Rectal smooth muscle tissue (tissue), 1 donor: ENCODE measurements around the gene SMPD2.

Experiments
- H3K27ac ChIP-seq: one replicate; pipeline ENCODE4 v1.7.0; 2013; ENCODE audit warnings: low read depth, low read length, inconsistent platforms
- H3K27me3 ChIP-seq: one replicate; pipeline ENCODE4 v1.7.0; 2013; ENCODE audit warnings: low read length; ENCODE audit not compliant: control insufficient read depth, insufficient read depth
- H3K36me3 ChIP-seq: one replicate; pipeline ENCODE4 v1.7.0; 2013; ENCODE audit warnings: low read length; ENCODE audit not compliant: control insufficient read depth, insufficient read depth
- H3K4me1 ChIP-seq: one replicate; pipeline ENCODE4 v1.7.0; 2013; ENCODE audit warnings: low read length; ENCODE audit not compliant: control insufficient read depth, insufficient read depth
- H3K4me3 ChIP-seq: one replicate; pipeline ENCODE4 v1.7.0; 2013; ENCODE audit warnings: low read length
- H3K9ac ChIP-seq: one replicate; pipeline ENCODE4 v1.7.0; 2013; ENCODE audit warnings: low read length

The SMPD2 gene

GRCh38 chr6:109484122-109484521 lies 43.6 kb downstream of the SMPD2 start:
- H3K36me3 ChIP-seq: peaks cover 3% of the 10 kb centered on the region
- H3K27me3 ChIP-seq: no peaks in the 10 kb centered on the region
- peaks cover 5% of the 10 kb centered on the region for H3K4me1 ChIP-seq
- H3K9ac ChIP-seq: no peak overlapping the region
- no peak overlapping the region for H3K27ac ChIP-seq
- H3K4me3 ChIP-seq: no peak overlapping the region

DNA sequence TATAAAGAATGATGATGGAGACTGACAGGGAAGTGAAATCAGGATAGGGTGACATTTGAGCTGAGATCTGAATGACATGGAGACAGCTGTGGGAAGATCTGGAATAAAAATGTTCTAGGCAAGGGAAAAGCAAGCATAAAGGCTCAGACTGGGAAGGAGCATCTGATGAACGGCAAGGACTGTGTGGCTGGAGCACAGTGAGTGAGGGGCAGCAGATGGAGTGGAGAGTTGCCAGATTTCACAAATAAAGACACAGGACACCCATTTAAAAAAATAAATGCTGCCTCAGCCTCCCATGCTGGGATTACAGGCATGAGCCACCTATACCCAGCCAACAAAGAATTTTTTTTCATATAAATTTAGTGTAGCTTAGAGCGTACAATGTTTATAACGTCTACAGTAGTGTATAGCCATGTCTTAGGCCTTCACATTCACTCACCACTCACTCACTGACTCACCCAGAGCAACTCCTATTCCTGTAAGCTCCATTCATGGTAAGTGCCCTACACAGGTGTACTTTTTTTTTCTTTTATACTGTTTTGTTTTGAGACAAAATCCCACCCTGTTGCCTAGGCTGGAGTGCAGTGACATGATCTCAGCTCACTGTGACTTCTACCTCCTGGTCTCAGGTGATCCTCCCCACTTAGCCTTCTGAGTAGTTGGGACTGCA lies 44.9 kb downstream of the SMPD2 start:
- no peak overlapping the region for H3K27ac ChIP-seq
- H3K4me1 ChIP-seq: peaks cover 5% of the 10 kb centered on the region
- no peaks in the 10 kb centered on the region for H3K27me3 ChIP-seq
- H3K36me3 ChIP-seq: peaks cover 3% of the 10 kb centered on the region
- H3K4me3 ChIP-seq: no peak overlapping the region
- H3K9ac ChIP-seq: no peak overlapping the region

GRCh38 chr6:109486068-109486467 lies 45.5 kb downstream of the SMPD2 start:
- Histone ChIP-seq H3K27ac (no peak overlapping the region), H3K4me1 (peaks cover 5% of the 10 kb centered on the region)

DNA sequence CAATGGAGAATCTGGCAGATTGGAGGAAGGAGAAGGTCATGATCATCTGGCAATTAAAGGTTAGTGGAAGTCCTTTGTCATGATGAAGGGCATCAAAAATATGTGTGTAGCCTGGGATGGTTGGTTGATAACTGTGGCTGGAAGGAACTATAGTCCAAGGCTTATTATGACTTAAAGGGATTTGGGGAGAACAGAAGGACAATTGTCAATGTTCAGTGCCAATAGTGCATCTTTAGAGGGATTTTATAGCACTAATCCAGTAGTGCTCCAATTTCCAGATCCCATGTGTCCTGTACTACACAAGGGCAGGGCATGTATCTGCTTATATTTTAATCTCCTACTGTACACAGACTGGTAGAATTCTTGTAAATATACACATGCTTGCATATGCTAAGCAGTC lies 47.5 kb downstream of the SMPD2 start:
- no peaks in the 10 kb centered on the region for H3K36me3 ChIP-seq
- no peak overlapping the region for H3K9ac ChIP-seq
- no peaks in the 10 kb centered on the region for H3K4me1 ChIP-seq
- no peak overlapping the region for H3K4me3 ChIP-seq
- no peak overlapping the region for H3K27ac ChIP-seq
- H3K27me3 ChIP-seq: no peaks in the 10 kb centered on the region

More at GRCh38 chr6:109486068-109486467, 45.5 kb downstream of the SMPD2 start:
- H3K27me3 ChIP-seq: no peaks in the 10 kb centered on the region
- no peak overlapping the region for H3K4me3 ChIP-seq
- H3K9ac ChIP-seq: no peak overlapping the region
- peaks cover 3% of the 10 kb centered on the region for H3K36me3 ChIP-seq

DNA sequence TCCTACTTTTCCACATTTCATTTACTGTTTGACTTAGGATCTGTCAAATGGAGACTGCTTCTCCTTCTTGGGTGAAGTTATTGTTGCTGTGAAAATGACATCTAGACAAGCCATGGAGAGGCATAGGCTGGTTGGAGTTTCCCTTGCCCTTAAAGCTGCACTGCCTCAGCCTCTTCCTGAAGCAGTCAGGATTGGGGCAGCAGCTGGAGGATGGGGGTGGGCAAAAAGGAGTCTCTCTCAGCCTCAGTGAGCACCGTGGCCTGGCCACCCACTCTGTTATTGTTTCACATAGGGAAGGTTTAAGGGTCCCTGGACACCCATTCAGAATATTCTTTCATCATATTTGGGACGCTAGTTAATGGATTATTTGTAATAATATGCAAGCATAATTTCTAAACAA lies 50.2 kb downstream of the SMPD2 start:
- H3K4me1 ChIP-seq: no peaks in the 10 kb centered on the region
- no peaks in the 10 kb centered on the region for H3K36me3 ChIP-seq
- no peak overlapping the region for H3K4me3 ChIP-seq
- no peaks in the 10 kb centered on the region for H3K27me3 ChIP-seq
- no peak overlapping the region for H3K9ac ChIP-seq
- H3K27ac ChIP-seq: no peak overlapping the region

- H3K27ac ChIP-seq: no peak overlapping the region
- no peak overlapping the region for H3K9ac ChIP-seq
- H3K27me3 ChIP-seq: no peaks in the 10 kb centered on the region
- no peaks in the 10 kb centered on the region for H3K4me1 ChIP-seq
- no peaks in the 10 kb centered on the region for H3K36me3 ChIP-seq
- no peak overlapping the region for H3K4me3 ChIP-seq
These were observed 50.8 kb downstream of the SMPD2 start for GRCh38 chr6:109491207-109491938.
